HG03571 (cell line): Measurements from ENCODE around the gene LRRC52.

ENCODE experiments used
- ATAC-seq: cut with Tn5 transposase; IDR thresholded peaks from one replicate; pipeline ENCODE4 v1.9.1; 2021; ENCODE audit not compliant: unreplicated experiment

The LRRC52 gene, protein sequence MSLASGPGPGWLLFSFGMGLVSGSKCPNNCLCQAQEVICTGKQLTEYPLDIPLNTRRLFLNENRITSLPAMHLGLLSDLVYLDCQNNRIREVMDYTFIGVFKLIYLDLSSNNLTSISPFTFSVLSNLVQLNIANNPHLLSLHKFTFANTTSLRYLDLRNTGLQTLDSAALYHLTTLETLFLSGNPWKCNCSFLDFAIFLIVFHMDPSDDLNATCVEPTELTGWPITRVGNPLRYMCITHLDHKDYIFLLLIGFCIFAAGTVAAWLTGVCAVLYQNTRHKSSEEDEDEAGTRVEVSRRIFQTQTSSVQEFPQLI

DNA sequence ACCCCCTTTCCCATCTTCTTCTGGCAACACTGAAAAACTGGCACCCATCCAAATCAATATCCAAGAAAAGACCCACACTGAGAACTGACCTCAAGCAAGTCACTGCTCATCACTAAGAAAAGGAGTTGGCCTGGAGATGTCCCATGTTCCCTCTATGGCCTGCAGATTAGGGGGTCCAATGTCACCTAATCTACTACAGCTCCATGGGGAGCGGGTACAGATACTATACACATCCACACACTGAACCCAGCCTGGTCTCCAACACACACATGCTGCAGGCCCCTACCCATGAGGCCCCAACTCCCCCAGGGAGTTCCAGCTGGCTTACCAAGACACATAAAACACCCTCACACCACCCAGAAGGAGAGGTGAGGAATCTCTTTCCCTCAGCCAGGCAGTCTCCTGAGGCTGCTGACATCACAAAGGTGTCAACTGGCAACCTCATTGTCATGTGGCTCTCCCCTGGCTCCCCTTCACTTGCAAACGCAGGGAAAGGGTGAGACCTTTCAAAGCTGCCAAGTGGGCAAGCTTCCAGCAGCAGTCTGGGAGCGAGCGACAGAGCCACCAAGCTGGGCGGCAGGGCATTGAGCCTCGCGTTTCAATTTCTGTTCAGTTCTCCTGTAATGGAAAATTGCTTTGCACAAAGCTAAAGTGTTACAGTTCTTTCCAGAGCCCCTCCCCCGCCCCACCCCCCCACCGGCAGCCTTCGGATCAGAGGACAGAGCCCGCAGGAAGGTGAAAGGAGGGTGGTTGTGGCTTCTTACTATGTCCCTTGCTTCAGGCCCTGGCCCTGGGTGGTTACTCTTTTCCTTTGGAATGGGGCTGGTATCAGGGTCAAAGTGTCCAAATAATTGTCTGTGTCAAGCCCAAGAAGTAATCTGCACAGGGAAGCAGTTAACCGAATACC is at the start of gene LRRC52:
LRRC52 (plus strand) TSS at position 469 of the 907 bp plus-strand sequence; CDS start at position 766, 297 bp downstream.
- ATAC-seq = no peak

DNA sequence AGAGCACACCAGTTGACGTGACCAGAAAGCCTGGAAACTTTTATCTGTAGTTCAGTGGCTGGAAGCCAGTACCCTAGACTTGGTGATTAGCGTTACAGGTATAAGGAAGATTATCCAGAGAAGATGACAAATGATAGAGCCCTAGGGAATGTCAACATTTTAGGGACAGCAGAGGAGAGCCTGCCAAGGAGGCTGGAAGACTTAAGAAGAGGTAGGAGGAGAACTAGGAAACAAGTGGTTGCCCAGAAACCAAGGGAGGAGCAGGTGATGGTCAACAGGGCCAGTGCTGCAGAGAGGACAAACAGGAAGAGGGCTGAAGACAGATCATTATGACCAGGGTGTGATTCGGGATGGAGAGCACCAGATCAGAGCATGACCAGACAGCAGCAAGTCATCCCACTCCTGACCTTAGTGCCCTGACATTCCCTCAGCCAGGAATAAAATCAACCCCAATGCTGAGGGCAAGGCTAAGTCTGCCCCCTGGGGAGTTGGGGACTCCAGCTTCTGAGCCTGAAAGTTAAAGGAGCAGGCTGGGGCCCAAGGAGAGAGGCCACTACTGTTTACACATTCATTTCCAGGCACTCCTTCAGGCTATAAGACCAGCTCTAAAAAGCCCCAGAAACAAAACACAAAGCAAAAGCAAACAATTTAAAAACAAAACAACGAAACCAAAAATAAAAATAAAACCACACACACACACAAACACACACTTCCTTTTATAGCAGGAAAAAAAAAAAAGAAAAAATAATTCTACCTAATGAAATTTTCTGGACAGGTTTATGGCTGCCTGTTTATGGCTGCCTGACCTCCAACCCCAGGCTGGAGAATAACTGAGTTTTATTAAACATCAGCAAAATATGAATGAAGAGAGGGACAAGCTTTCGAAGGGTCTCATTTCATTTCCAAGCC is 48.6 kb upstream of the LRRC52 start:
- no peak for ATAC-seq

DNA sequence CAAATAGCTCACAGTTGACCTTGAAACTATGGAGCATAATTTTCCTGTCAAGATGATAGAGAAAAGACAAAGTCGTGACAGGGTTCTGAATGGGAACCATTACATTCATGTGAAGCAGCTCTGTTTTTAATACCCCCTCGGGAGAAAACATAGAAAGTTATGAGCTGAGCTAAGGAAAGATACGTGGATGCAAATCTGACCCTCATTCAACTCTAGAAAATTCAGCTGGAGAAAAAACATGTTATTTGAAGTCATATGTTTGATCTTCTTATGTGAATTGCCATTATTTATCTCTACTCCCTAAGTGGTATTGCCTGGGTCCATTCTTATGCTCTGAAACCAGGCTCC is 48.0 kb upstream of the LRRC52 start:
- ATAC-seq = no peak

DNA sequence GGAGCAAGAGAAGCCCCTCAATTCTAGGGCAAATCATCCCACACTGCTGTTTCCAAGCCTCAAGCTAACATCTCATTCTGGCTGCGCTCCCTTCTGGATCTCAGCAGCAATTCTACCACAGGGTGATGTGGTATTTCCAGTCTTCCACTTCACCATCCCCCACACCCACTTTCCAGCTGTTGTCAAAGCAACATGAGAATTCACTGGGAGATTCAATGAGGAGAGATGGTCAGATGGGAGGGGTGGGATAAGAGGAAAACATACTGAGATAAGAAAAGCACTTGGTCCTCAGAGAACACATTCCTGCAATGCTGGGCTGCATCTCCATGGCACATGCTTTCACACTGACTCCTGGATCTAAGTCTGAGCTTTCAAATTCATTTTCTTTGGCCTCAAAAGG is 47.3 kb upstream of the LRRC52 start:
- ATAC-seq = no peak

DNA sequence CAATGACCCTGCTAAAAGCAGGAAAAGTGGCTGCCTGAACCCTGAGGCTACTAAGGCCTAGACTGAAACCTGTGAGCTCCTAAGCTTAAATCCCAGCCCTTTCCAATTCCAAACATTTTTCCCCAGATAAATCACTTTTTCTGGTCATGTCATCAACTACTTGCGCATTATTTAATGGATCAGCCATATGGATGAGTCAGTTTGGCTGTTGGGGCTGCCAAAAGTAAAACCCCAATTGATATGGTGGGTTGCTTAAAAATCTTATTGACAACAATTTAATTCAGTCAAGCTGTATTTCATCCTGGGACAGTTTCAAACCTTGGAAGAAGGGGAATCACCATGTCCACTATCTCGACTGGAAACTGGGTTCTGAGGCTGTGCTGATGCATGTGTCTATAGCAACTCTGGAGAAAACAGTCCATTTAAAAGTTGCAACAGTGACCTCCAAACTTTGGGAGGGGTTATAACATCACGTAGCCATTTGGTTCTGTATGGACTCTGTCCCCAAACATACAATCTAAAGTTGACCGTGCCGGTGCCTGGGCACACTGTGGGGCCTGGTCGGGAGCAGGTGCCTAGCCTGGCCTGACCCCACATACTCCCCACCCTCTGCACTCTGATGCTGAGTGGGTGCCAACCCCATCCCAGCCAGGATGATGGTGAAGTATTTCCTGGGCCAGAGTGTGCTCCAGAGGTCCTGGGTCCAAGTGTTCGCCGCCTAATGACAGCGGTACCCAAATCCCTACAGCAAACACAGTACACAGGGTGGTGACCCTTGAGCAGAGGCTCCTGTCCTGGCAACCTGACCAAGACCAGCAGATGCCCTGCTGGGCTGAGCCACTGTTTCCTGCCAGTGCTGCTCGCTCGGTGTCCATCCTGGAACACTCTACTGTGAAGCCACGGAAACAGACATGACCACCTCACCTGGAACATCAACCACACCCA is 46.5 kb upstream of the LRRC52 start:
- no peak for ATAC-seq

DNA sequence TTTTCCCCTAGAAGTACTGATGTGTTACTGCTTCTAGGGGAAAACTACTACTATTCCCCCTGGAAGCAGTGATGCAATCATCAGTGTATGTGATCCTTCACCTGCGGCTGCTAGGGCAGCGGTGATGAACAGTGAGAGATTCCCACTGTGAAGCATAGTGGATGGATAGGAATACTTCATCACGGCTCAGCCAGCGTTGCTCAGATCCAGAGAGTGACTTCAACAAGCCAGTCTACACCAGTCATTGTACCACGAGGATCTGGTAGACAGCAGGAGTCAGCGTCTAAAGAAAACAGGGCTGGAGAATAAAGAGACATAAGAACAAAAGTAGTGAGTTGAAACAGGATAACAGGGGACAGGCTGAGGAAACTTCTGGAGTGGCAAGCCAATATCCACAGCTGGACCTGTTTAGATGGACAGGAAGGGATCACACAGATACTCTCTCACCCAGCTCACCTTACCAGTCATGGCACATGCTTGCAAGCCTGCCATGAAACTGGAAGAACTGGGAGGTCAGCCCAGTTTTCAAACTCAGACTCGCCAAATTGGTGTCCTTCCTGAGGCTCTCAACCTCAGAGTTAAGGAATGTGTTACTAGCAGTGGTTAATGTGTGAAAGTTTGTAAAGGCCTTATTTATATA is 42.4 kb upstream of the LRRC52 start:
- no peak for ATAC-seq

DNA sequence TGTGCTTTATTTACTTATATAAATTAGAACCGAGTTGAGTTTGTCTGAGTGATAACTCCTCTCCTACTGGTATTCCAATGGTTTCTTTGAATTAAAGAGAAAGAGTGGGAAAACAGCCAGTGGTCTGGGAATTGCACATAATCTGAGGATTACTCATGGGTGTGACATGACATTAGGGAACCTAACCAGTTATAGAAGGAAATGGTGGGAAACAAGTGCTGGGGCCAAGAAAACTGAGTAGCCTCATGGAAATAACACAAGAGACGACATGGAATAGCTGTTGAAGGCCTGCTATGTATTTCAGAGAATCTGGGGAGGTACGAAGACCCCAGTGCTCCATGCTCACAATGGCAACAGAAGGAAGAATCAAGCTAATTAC is 41.8 kb upstream of the LRRC52 start:
- no peak for ATAC-seq

DNA sequence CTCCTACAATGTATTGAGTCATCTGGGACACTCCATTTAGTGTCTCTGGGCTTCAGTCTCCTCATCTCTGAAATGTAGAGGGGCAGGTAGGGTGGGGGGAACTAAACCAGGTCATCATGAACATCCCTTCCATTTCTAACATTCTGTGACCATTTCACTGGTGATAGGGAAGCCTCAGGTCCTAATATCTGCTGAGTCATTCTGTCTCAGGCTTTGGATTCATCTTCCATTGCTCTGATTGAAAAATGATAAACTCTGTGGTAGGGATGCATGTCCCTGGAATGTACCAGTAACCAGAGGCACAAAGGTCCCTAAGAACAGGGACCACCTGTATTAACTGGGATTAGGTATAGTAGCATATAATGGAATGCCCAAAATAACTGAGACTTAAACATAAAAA is 36.2 kb upstream of the LRRC52 start:
- no peak for ATAC-seq

DNA sequence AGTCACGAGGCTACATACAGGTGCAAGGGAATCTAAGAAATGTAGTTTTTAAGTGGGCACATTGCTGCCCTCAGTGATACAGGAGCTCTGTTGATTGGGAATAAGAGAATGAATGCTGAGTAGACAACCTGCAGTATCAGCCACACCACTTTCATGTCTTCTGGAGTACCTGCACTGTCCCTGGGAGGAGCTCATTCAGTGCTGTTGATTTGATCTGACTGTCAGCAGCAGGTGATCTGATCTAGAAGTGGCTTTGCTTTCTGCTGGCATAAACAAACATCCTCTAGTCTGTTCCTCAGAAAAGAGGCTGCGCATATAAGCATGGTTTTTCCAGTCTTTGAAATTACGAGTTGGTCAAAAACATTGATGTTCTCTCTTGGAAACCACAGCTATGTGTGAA is 35.5 kb upstream of the LRRC52 start:
- no peak for ATAC-seq

DNA sequence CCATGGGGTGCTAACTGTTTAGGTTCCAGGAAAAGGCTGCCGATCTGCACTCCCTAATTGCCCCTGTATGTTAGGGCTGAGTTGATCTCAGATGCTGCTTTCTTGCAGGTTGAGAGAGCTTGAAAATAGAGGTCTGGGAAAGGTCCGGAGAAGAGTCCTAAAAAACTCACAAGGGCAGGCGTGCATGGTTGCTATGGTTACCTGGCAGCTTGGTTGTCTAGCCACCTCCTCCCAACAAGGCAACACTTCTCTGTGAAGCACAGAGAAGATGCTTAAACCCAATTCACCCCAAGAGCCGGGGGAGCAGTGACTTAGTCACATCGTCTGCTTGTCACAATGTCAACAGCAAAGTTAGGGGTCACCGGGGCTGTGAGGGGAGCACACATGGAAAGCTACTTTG is 31.0 kb upstream of the LRRC52 start:
- ATAC-seq = no peak

DNA sequence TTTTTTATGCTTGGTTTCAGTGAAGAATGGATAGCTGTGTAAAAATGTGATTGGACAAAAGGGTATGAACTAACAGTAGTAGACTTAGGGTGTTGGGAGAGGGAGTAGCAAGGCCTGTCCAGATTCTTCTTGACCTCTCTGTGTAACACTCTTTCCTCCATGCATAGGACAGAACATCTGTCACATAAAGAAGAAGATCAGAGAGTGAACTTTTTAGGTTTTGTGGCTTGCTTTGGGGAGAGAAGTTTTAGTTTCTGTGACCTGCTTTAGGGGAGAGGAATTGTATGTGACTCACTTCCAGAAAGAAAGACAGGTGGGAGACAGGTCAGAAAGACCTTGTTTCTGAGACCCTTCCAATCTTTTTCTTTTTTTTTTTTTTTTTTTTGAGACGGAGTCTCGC is 27.3 kb upstream of the LRRC52 start:
- no peak for ATAC-seq

DNA sequence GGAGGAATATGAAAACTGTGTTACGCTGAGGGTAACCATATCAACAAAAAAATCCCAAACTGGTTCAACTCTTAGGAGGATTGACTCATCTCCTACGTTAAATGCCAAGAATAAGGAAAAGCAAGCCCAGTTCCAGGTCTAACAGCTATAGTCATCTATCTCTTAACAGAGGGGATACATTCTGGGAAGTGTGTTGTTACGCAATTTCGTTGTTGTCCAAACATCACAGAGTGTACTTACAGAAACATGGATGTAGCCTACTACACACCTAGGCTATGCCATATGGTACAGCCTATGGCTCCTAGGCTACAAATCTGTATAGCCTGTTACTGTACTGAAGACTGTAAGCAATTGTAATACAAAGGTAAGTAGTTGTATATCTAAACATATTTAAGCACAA is 23.2 kb upstream of the LRRC52 start:
- ATAC-seq = no peak

DNA sequence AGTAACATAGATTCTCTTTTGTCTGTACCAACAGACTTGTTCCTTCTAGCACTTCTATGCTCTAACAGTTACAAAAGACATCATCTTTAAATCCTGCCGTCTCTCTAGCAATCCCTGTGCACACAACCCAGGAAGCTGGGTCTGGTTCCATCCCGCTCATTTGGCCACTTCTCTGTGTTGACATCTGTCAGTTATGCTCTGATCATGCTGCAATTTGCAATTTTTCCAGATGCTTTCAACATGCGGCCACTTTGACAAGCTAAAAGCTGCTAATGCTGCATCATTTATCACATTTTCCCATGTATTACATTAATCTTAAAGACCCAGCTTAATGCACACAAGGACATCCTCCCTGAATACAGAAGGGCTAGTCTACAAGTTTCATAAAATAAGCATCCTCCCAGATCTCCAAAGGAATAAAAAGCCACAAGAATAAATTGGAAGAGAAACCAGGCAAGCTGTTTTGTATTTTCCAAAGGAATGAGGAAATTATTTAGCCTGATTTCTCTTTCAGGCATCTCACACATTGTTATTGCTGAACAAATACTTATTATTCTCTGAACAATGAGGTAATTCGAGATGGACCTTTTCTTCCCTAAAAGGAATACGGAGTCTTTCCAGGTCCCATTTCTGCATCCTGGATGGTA is 19.0 kb upstream of the LRRC52 start:
- no peak for ATAC-seq

DNA sequence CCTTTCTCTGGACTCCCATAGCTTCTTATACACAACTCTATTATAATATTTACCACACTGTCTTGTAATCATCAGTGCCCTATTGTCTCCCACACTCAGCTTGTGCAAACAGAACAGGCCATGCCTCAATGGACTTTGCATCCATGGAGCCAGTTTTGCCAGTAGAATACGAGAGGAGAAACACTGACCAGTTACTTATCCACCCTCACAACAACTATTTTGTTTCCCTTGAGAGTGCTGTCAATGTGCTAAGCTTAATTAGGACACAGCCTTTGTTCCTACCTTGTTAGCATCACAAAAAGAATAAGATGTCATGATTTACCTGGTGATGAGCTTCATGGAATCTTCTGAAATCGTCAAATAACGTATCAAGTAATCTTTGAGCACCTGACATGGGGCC is 18.1 kb upstream of the LRRC52 start:
- ATAC-seq = no peak

DNA sequence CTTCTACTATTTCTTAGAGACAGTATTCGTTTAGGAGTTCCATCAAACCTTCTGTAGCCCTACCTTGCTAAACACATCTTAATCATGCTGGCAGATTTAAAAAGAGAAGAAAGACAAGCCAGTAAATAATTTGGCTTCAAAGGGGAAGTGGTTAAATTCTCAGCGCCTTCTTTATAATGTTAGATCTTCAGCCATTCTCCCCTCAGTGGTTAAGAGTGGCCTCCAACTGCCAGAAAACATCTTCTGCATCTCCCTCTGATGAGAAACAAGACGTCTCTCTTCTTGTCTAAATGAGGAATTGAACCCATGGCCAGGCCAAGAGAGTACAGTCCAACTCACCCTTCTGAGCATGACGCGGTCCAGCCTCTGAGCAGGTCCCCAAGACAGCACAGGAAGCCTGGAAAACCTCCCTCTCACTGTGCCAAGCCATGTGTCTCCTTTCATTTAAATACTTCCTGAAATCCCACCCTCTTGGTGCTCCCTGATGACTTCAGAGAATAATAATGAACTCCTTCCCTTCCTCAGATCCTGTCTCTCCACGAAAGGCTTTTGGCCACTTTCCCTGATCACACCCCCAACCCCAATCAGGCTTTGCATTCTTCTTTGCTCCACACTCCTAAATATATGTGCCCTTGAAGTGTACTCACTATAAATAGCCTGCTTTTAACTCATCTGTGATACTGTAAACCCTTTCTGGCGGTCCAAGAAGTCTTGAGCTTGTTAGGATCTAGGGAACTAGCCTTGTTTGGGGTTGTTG is 16.4 kb upstream of the LRRC52 start:
- ATAC-seq = no peak

DNA sequence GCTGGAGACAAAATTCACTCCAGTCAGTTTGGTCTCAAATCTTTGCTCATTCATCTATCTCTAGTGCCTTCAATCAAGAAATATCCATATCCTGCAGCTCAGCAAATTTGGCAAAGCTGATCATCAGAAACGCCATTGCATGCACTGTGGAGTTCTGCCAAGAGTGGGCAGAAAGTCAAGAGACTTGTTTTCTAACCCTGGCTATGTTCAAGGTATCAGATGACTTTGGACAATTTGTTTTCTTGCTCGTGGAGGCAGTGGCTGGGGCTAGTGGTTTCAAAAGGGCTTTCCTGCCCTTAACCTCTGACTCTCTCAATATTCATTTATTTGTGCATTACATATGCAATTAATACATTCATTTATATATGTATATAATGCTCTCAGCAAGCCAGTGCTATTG is 12.8 kb upstream of the LRRC52 start:
- ATAC-seq = no peak

DNA sequence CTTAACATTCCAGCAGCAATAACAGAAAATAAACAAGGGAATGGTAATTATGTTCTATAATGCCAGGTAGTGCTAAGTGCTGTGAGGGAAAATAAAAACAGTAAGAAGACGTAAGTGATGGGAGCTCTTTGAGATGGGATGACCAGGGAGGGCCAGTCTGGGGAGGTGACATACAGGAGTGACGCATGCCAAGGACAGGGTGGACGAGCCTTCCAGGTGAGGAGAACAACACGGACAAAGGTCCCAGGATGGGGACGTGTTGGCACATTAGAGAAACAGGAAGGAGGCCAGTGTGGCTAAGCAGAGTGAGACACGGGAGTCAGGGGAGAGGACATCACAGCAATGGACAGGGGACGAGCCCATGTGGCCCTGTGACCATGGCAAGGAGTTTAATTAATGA is 11.7 kb upstream of the LRRC52 start:
- no peak for ATAC-seq

DNA sequence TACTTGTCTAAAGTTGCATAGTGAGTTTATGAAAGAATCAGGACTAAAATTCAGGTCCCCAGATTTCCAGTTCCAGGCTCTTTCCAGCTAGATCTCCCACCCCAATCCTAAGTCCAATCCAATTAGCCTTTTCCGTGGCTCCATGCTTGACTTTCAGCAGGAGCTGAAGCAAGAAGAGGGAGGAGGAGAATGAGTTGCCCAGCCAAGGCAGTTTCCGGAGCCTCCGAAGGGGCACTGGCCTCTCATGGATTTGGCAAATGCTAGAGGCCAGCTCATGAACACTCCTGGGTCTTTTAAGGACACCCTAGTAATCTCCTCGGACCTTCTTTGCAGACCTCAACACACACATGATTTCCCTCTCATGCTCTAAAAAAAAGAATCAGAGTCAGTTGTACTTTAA is 10.5 kb upstream of the LRRC52 start:
- no peak for ATAC-seq

DNA sequence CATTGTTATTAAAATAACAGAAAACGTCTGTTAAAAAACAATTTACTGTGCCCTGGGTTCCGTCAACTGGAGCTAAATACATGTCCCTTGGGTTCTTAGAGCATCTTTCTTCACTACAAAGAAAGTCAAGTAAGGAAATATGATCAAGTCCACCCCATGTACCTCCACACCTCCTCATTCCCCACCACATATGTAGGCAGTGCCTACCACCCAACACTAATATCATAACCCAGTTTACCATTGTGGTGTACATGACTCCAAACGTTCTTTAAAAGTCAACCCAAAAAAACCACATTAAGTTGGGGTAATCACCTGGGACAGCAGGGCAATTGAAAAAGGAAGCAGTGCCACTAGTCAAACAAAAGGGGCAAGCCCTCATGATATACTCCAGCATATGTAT is 7.8 kb upstream of the LRRC52 start:
- ATAC-seq = no peak
